Upper lobe of left lung (tissue), 4 donors: Measurements from ENCODE around the gene HDAC7.

Experiments
- CTCF ChIP-seq, 6 experiments: fragments of 450-650 bp in 4 of 6; fragments of 200-600 bp in 2 of 6; sonication (generic) in 2 of 6; IDR thresholded peaks; one replicate each; pipeline ENCODE4 v1.5.1; 2016 to 2019; ENCODE audit warnings: antibody characterized with exemption in 6 of 6
- POLR2A ChIP-seq, 4 donors: fragments of 450-650 bp; IDR thresholded peaks; one replicate each; pipeline ENCODE4 v1.5.1; 2016 to 2017; ENCODE audit warnings: antibody characterized with exemption in 4 of 4, mild to moderate bottlenecking in 2 of 4

- no peak for TF ChIP-seq POLR2A (IDR thresholded peaks at IDR 0.05)
- TF ChIP-seq CTCF (IDR thresholded peaks at IDR 0.05) = no peak
Measured at GRCh38 chr12:47776471-47777143, 43.1 kb downstream of the HDAC7 start.
